DMS114 treated with DMSO at 0.1 percent for 48 hours (cell line): ENCODE results near the gene GRK5.

Experiments
- DNase-seq: peaks from one replicate; lab custom pipeline; 2025; ENCODE audit not compliant: unreplicated experiment; lab: John Stamatoyannopoulos, UW

The GRK5 gene

DNA sequence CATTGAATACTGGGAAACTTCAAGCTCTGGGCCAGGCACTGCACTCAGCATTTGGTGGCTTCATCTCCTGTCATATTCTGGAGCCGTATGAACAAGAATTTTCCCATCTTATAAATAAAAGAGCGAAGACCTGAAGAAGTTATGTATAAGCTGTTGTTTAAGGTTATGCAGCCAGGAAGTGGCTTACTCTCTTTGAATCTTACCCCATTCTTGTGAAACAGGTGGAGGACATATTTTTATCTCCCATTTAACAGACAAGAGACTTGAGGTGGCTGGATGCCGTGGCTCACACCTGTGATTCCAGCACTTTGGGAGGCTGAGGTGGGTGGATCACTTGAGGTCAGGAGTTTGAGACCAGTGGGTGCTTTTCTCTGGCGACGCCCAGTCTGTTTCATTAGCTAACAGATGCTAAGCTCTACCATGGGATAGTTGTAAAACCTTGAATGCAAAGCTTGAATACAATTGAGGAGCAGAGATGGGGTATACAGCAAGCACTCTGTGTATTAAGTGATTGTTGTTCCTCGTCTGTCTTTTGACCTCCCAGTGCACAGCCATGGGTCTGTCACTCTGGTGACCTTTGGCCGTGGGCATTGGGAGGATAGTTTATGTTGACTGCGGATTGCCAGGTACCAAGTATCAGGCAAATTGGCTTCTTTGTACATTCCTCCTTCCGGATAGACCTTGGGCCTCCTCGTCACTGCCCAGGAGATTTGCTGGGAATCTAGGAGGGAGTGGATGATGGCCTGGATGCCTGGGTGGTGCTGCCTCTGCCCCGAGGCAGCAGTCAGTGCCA, 85.8 kb downstream of the GRK5 start:
- DNase-seq, result no peak

DNA sequence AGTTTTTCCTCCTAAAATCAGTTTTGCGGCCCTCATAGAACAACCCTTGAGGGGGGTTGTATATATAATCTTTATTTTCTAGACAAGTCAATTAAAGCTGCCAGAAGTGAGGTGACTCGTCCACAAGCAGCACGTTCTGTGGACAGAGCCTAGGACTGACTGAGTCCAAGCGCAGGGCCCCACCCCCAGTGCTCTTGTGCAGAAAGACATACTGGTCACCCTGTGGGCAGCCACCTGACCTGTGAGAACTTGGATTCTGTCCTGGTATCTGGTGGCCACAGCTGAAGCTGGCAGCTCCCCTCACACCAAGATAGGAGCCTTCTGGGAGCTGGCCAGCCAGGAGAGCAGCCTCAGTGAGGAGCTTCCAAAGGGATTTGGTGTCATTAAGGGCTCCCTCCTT, 89.3 kb downstream of the GRK5 start:
- DNase-seq, result no peak

DNA sequence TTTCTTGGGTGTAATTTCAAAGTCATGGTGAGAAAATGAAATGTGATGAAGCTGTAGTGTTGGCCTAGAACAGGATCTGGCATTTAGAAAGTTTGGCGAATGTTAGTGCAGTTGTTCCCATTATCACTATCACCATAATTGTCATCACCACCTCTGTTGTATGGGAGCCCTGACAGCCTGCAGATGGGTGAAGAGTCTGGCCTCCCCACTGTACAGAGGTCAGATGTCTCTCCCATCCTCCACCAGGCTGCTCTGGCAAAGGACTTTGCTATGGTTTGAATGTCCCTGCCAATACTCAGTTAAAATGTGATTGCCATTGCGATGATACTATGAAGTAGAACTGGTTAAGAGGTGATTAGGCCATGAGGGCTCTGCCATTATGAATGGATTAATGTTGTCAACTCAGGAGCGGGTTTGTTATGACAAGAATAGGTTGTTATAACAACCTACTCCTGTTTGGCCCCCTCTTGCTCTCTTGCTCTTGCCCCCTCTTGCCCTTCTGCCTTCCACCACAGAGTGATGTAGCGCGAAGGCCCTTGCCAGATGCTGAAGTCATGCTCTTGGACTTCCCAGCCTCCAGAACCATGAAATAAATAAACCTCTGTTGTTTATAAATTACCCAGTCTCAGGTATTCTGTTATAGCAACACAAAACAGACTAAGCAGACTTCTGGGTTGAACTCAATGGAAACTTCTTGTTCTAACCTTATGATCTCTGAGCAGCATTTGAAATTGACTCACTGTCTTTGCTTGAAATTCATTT, 90.0 kb downstream of the GRK5 start:
- DNase-seq, result no peak

DNA sequence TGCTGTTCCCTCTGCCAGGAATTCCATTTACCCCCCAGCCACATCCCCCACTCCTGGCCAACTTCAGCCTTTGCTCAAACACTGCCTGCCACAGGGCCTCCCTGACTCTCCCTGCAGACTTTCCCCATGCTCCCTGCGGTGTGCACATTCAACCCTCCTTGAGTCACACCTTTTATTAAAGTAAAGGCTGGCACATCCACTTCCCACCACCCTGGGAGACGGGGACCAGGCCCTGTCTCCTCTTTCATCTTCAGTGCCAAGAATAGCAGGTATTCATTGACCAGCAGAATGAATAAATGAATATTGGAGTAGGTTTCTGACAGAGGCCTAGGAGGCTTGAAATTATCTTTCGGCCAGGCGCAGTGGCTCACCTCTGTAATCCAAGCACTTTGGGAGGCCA, 91.4 kb downstream of the GRK5 start:
- no peak for DNase-seq

DNA sequence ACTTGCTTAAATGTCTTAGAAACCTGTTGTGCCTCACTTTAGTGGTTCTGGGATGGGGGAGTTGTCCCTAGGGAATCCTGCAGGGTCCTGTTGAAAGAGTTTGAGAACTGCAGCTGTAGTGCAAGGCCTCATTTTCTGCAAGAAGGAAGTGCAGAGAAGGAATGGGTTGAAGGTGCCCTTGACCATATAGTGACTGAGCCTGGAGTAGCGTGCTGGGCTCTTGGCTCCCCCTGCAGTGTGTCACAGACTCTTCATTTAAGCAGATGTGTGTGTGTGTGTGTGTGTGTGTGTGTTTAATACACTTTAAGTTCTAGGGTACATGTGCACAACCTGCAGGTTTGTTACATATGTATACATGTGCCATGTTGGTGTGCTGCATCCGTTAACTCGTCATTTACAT, 92.2 kb downstream of the GRK5 start:
- DNase-seq, result peak; percentile 12

DNA sequence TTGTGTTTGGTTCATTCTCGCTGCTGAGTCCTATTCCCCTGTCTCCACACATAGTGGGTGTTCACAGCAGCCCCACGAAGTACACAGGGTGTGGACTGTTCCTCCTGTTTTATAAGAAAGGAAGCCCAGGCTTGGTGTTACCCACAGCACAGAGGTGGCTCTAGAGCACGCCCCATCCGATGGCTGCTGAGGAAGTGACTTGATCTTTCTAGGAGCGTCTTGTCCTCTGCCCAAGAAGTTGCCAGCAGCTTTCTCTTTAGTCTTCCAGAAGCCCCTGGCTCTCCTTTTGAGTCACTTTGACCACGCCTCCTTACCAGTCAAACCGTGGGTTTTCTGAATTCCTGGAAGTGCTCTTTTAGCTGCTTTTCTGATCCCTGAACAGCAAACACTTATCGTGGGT, 94.0 kb downstream of the GRK5 start:
- DNase-seq, result no peak

DNA sequence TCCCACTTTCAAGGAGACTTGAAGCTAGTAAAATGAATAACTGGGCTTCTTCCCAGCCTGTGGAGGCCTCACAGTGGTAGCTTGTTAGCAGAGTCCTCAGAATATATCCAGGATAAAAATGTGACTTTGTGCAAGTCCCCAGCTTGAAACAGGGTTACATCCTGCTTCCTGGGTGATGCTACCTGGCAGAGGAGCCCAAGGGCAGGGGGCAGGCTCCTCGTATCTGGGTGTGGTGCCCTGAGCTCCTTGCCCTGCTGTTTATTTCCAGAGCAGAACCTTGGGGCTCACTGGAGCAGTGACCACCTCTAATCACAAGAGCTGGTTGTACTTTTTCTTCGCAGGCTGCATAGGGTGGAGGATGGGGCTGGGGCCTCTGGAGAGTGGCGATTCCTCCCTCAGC, 94.8 kb downstream of the GRK5 start:
- DNase-seq, result no peak

DNA sequence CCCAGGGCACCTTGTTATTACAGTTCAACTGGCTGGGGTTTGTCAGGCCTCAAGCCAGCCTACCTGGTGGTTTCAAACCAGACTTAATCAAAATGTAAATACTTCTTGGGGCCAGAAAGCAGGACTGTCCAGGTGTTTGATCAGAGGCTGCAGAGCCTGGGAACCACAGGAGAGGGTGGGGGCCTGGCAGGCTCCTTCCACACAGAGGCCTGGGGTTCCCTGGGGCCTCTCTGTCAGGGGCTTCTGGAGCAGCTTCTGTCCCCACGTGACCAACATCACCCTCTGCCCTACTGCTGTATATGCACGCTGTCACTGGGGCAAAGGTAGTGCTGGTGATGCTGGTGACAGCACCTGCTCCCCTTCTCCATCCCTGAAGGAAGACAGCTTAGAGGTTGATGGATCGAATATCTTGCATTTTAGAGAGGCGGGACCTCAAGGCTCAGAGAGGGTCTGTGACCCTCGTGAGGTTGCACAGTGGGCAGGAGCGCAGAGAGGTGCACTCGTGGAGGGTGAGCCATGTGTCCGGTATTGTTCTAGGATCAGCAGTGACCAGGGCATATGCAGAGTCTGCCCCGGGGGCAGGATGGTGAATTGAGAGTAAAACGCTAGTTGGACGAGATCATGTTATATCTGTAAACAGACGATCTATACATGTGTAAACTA, 95.4 kb downstream of the GRK5 start:
- no peak for DNase-seq

DNA sequence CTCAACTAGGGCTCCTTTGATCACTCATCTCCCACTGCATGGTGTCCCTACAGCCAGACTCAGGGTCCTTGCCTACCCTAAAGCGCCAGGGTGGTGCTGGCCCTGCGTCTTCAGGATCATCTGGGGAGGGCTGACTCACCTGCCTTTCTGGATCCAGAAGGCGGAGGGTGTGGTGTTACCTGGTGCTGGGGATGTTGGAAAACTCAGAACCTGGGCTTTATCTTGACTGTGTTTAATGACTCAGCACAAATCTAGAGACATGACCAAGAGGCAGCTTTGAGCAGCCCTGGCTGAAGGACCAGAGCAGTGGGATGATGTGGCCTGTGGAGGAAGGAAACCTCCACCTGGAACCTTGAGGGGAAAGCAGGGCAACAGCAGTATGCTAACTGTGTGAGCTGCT, 96.5 kb downstream of the GRK5 start:
- no peak for DNase-seq

DNA sequence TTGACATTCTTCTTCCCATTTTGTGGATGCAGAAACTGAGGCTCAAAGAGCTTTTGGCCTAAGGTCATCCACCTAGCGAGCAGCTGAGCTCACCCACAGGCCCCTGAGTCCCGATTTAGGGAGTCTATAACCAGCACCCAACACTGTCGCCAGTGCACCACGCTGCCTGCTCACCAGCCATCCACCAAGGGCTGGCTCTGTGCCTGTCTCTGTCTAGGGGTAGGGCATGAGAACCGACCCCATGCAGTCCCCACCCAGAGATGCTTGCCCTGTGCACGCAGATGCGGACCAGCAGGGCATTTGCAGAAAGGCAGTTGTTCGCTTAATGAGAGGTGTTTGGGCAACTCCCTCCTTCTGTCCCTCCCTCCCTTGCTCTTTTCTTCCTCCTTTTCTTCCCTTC, 97.2 kb downstream of the GRK5 start:
- DNase-seq, result no peak

DNA sequence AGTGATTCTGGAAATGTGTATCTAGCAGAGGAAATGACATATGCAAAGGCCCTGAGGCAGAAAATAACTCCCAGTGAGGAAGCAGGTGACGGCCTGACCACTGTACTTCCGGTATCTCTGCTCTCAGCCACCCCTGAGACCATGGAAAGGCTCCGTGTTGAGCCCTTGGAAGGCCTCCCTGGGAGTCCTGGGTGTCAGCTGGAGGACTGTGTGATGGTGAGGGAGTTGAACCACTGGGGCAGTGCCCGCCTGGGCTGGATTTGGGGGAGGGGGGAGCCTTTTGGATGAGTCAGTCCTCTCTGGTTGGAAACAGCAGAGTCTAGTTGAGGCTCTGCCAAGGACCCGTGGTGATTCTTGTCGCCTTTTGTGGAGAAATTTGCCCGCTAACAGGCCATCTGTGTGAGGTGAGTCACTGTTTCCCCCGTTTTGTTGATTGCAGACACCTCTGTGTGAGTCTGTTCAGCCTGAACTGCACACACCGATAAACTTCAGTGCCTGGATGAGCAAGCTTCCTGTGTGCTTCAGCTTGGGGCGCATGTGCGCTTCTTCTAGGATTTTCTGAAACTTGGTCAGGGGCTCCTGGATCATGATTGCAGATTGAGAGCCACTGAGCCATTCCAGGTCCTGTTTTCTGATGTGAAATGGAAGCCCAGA, 98.6 kb downstream of the GRK5 start:
- DNase-seq, result no peak

DNA sequence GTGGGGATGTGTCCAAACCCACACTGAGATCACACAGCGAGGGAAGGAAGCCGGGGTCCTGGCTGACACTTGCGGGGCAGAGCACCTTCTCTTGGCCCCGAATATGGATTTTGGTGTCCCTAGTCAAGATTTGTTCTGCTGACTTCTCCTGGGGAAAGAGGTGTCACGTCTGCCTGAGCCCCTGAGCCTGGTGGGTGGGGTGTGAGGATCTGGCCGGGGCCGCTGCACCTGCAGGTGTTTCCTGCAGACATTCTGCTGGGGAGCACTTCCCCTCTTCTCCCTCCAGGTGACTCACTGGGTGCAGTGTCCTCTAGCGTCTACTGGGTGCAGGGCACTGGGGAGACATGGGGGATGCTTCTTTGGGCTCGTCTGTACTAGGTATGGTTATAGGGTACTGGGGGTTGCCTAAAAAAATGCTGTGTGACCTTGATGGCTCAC, 99.2 kb downstream of the GRK5 start:
- no peak for DNase-seq

DNA sequence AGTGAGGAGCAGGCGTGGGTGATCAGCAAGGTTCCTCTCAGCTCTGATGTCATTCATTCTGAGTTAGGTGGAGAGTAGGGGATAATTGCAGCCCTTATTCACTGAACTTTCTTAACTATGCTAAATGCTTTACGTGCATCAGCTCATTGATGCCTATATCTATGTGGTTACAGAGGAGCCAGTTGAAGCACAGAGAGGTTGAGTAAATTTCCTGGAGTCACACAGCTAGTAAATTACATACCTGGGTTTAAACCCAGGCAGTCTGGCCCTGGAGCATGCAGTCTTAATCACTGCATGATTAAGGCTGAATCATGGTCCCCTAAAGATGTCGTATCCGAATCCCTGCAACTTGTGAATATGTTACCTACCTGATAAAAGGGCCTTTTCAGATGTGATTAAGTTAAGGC, 99.6 kb downstream of the GRK5 start:
- no peak for DNase-seq

DNA sequence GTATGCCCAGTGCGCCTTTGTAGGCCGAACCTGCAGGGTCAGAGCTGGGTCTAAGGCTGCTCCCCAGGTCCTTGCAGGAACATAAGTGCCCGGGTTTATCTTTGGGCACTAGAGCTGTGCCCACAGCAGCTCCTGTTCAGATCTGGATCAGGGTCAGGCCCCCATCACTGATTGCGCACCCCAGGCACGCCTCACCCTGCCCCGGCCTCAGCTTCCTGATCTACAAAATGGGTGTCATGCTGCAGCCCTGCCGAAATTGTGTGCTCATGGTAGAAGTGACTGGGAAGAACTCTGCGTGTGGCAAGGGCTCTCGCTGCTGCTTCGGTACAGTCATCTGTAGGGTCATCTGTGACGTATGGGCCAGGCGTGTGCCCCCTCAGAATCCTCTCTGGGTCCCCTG, 100.7 kb downstream of the GRK5 start:
- no peak for DNase-seq

DNA sequence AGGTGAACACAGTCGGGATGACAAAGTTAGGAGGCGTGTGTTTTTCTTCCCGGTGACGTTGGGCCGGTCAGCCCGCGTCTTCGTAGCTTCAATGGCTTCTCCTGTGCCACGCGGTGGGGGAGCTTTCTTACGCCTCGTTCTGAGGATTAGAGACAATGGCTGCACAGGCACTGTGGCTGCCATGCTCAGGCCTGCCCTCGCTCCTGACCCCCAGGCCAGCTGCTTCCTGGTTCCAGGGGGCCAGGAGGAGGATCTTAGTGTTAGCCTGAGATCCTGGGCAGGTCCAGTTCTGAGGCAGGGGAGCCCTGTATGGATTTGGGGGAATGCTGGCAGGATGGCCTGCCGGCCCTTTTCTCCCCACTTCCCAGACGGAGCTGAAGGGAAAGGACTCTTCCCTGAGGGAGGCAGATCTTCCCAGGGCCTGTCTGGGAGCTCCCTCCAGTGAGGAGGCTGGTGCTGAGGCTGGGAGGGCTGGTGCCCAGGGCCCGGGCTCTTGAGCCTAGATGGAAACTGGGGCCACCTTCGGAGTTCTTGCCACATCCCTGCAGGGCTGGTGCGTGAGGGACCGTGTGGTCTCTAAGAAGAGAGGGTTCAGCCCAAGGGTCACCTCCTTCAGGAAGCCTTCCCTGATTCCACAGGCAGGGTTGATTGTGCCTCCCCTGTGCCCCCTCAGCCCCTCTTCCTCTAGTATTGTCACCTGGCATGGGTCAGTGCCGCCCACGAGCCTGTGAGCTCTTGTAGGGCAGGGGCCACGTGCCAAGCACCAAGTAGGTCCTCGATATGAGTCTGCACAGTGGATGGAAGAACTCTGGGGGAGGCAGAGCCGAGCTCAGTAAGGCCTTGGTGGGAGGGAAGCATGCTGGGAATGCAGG, 101.4 kb downstream of the GRK5 start:
- no peak for DNase-seq

DNA sequence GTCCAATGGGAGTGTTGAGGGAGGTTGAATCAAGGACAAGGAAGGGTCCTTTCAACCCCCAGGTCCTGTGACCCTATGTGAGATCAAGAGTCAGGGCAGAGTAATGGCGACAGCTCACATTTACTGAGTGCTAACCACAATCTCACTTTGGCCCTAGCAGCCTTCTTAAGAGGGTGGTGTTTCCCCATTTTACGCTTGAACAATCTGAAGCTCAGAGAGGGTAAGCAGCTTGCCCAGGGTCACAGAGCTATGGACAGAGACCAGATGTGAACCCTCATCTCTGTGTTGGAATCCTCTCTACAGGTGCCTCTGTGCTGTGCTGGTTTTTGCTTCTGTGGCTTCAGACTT, 102.0 kb downstream of the GRK5 start:
- DNase-seq, result no peak

DNA sequence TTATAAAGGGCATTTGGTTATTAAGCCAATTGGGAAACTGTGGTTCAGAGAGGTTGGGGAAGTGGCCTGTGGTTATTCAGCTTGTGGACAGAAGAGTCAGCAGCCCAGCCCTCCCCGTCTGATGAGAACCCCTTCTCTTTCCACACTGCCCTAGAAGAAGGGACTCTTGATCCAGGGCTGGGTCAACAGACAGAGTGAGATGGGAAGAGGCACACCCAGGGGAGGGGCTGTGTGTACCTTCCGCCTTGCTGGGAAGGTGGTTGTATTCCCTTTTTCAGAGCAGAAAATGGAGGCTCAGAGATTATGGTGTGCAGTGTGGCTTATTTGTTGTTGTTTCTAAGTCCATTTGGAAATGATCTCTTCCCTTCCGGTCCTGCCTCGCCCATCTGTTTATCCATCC, 103.4 kb downstream of the GRK5 start:
- no peak for DNase-seq

DNA sequence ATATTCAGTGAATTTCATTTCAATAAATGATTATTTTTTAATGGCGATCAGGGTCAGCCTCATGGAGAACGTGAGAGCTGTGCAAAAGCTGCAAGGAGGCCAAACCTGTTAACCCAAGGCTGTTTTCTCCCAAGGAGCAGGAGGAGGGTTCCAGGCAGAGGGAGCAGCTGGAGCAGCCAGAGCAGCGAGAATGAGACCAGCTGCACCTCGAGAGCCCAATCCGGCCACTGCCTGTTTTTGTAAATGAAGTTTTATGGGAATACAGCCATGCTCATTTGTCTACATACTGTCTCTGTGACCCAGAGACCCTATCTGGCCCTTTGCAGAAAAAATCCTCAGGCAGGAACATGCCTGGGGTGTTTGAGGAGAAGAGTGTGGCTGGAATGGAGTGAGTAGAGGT, 104.9 kb downstream of the GRK5 start:
- no peak for DNase-seq

DNA sequence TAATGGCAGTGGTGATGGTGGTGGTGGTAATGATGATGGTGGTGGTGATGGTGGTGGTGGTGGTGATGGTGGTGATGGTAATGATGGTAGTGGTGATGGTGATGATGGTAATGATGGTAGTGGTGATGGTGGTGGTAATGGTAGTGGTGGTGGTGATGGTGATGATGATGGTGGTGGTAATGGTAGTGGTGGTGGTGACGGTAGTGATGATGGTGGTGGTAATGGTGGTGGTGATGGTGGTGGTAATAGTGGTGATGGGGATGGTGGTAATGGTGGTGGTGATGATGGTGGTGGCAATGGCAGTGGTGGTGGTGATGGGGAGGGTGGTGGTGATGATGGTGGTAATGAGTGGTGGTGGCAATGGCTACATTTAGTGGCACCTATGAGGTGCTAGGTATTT, 105.7 kb downstream of the GRK5 start:
- no peak for DNase-seq

DNA sequence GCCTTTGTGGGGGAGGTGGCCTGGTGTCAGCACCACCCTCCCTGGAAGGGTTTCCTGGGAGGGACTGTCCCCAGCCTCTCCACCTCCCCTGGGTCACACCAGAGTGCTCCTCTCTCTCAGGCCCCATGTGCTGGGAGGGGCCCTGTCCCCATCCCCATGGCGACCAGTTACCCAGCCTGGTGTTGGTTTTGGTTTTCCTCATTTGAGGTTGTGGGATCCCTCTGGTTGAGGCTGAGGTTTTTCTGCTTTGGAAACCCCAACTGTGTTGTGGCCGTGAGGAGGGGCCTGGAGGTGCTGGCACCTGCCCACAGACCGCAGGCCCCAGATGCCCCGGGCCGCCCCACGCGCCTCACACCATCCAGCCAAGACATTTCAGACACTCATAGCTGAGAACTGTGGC, 106.3 kb downstream of the GRK5 start:
- no peak for DNase-seq

DNA sequence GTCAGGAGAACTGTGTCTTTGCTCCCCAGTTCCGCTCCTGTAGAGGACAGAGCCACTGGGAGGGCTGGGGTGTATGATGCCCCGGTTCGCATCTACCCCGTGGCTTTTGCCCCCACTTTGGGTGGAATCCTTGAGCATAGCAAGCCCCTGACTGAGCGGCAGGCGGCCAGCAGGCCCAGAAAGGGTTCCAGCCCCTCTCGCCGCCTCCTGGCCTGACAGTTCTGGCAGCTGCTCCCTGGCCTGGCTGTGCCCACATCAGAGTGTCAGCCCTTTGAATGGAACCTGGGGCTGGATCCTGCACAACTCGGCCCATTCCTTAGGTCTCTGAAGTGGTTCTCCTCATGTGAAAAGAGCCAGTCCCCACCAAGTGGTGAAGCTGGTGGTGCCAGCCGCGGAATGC, 106.7 kb downstream of the GRK5 start:
- DNase-seq, result no peak
